SU-DHL-6 (cell line): ENCODE measurements around the gene POU5F2.

Source experiments
- EZH2phosphoT487 ChIP-seq: fragments of 200-600 bp; sonication (generic), shearing (Covaris generic); conservative IDR thresholded peaks from 2 replicates; pipeline ENCODE4 v1.6.1; 2018; ENCODE audit warnings: mild to moderate bottlenecking, antibody characterized with exemption, low read length, moderate library complexity, mixed read lengths
- TF ChIP-seq, protein P1 (sequence below): fragments of 200-600 bp; sonication (generic); IDR thresholded peaks from one replicate; pipeline ENCODE4 v1.5.1; 2017; ENCODE audit warnings: antibody characterized with exemption, mild to moderate bottlenecking, low read length, moderate library complexity; ENCODE audit not compliant: insufficient read depth, poor library complexity, severe bottlenecking

DNA sequence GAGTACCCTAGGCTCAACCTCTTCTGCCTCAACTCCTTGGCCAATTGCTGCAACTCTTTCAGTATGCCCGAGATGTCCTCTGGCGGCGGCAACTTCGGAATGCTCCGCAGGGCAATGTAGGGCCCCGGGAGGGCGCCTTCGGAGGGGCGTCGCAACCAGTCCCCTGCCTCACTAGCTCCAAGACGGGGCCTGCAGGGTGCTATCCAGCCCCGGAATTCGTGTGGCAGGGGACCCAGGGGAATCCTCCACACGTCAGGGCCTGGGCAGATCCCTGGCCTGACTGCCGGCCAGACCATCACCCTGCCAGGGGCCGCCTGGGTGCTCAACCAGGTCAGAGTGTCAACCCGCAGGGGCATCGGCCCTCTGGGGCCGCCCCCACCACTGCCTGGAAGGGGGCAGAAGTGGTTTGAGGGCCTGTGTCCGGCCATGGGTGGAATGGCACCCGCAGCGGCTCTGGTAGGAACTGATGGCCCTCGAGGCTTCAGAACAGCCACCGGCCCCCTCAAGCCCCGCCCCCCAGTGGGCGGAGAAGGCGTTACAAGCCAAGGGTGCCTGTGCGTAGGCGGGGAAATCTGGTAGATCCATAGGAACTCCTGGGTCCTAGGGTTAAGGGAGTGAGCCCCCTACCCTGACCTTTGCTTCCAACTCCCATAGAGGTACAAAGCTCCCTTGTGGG lies at the start of gene POU5F2:
- TF ChIP-seq, protein P1, sequence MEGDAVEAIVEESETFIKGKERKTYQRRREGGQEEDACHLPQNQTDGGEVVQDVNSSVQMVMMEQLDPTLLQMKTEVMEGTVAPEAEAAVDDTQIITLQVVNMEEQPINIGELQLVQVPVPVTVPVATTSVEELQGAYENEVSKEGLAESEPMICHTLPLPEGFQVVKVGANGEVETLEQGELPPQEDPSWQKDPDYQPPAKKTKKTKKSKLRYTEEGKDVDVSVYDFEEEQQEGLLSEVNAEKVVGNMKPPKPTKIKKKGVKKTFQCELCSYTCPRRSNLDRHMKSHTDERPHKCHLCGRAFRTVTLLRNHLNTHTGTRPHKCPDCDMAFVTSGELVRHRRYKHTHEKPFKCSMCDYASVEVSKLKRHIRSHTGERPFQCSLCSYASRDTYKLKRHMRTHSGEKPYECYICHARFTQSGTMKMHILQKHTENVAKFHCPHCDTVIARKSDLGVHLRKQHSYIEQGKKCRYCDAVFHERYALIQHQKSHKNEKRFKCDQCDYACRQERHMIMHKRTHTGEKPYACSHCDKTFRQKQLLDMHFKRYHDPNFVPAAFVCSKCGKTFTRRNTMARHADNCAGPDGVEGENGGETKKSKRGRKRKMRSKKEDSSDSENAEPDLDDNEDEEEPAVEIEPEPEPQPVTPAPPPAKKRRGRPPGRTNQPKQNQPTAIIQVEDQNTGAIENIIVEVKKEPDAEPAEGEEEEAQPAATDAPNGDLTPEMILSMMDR, result no peak
- no peak for TF ChIP-seq EZH2phosphoT487
